Body of pancreas (tissue), 4 donors: ENCODE measurements around the gene IDUA. TPM values are rescaled to one million over a fixed set of nuclear protein-coding genes. Genes with fewer than 3 reads are reported as not detected.

Source experiments
- ATAC-seq: fragments of 150-250 bp; one replicate; pipeline ENCODE4 v1.9.1; 2016
- DNase-seq, 4 donors: peaks; one replicate each; pipeline ENCODE4 v3.0.0-alpha.2; 2019
- H3K27ac ChIP-seq, 4 donors: fragments of 200-600 bp; sonication (generic); 1 replicate in 3 of 4; 2 replicates in 1 of 4; pipeline versions ENCODE4 v1.5.1 to v1.6.1; 2016 to 2019; ENCODE audit warnings: mild to moderate bottlenecking in 1 of 4, mixed read lengths in 1 of 4, moderate library complexity in 1 of 4
- H3K27me3 ChIP-seq, 2 donors: fragments of 200-600 bp; sonication (generic); one replicate each; pipeline ENCODE4 v1.6.0; 2016; ENCODE audit warnings: mild to moderate bottlenecking in 1 of 2
- H3K36me3 ChIP-seq, 2 donors: fragments of 200-600 bp; sonication (generic); replicated peaks in 1 of 2; 2 replicates each; pipeline ENCODE4 v1.5.1; 2016; ENCODE audit warnings: low read depth in 2 of 2; ENCODE audit not compliant: insufficient read depth in 1 of 2
- H3K4me1 ChIP-seq: fragments of 200-600 bp; sonication (generic); one replicate; pipeline ENCODE4 v1.6.0; 2016
- H3K4me3 ChIP-seq, 2 donors: fragments of 200-600 bp; sonication (generic); 1 replicate in 1 of 2; 2 replicates in 1 of 2; pipeline ENCODE4 v1.5.1; 2016 to 2019
- H3K9me3 ChIP-seq, 3 donors: fragments of 200-600 bp; sonication (generic); 1 replicate in 2 of 3; 2 replicates in 1 of 3; pipeline ENCODE4 v1.5.1; 2016
- CTCF ChIP-seq, 7 experiments: fragments of 450-650 bp in 4 of 7; fragments of 200-600 bp in 3 of 7; sonication (generic) in 3 of 7; IDR thresholded peaks; one replicate each; pipeline ENCODE4 v1.5.1; 2016 to 2019; ENCODE audit warnings: antibody characterized with exemption in 7 of 7
- POLR2A ChIP-seq, 3 donors: fragments of 450-650 bp; IDR thresholded peaks; one replicate each; pipeline ENCODE4 v1.6.1; 2016; ENCODE audit warnings: antibody characterized with exemption in 3 of 3, mild to moderate bottlenecking in 2 of 3
- WGBS, 2 donors: methylation state at CpG; one replicate each; pipeline ENCODE4 v1.1.5; 2017; 5-methylcytosine and 5-hydroxymethylcytosine counted together
- intact Hi-C: fragments of 100-400 bp; cut with DNase I; formaldehyde crosslinking; loops from one replicate; pipeline ENCODE4 v1.15.1; 2023
- total RNA-seq, 2 donors: library from RNA; depleted of rRNA; stranded (reverse); fragments of >200 nt; gene quantifications; one replicate each; pipeline ENCODE4 v1.1.0, GENCODE V29; 2016

The IDUA gene
- total RNA-seq, 2 donors from 2014 or later: 30.0 to 37.6 TPM

DNA sequence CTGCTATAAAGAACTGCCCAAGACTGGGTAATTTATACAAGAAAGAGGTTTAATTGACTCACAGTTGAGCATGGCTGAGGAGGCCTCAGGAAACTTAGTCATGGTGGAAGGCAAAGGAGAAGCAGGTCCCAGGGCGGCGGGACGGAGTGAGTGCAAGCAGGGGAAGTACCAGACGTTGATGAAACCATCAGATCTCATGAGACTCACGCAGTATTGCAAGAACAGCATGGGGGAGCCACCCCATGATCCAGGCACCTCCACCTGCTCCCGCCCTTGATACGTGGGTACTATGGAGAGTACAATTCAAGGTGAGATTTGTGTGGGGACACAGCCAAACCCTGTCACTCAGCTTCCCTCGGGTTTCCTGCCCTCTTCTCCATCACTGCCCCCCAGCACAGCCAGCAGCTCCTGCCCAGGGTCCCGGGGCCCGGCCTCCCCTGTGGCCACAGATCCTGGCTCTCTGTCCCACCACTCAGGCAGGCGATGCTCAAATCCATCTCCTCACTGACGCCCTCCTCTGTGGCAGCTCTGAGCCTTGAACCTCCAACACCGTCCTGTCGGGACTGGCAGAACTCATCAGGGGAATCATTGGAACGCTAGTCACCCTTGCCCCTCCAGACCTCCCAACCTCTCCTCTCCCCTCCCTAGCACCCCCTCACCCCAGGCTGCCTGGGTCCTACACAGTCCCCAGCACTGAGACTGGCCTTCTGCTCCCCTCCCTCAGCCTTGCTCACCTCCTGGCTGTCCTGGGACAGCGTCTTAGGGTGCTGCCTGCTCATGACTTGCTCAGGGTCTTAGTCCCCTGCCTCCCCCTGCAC is 62.1 kb downstream of the IDUA start:
- Histone ChIP-seq H3K4me1 (peaks cover 34% of the 10 kb centered on the region), H3K27me3 (peaks cover 0 to 3% of the 10 kb centered on the region in 2 donors), H3K9me3 (no peaks in the 10 kb centered on the region), H3K4me3 (no peak overlapping the region), H3K27ac (no peak overlapping the region), H3K36me3 (no peaks in the 10 kb centered on the region)
- DNase-seq (peak in 2 of 4 donors; percentile 5), ATAC-seq (no peak)
- WGBS, 2 donors: 78% methylated on average over 13 to 16 of the region's 16 CpGs
- TF ChIP-seq POLR2A (IDR thresholded peaks at IDR 0.05): no peak
- no peak for TF ChIP-seq CTCF (IDR thresholded peaks at IDR 0.05)
- intact Hi-C loops: no loop called here

GRCh38 chr4:1049591-1049905 is 62.7 kb downstream of the IDUA start:
- Histone ChIP-seq H3K4me1 (peaks cover 33% of the 10 kb centered on the region), H3K9me3 (no peaks in the 10 kb centered on the region), H3K27me3 (peaks cover 0 to 3% of the 10 kb centered on the region in 2 donors), H3K4me3 (no peak overlapping the region), H3K36me3 (no peaks in the 10 kb centered on the region), H3K27ac (no peak overlapping the region)
- ATAC-seq (no peak), DNase-seq (peak in 3 of 4 donors; percentile 1 to 17 (median 5))
- intact Hi-C loops: no loop called here
- WGBS, 2 donors: 67 to 73% methylated on average over 14 to 21 of the region's 21 CpGs
- TF ChIP-seq POLR2A (IDR thresholded peaks at IDR 0.05) (no peak), CTCF (IDR thresholded peaks at IDR 0.05) (no peak)

DNA sequence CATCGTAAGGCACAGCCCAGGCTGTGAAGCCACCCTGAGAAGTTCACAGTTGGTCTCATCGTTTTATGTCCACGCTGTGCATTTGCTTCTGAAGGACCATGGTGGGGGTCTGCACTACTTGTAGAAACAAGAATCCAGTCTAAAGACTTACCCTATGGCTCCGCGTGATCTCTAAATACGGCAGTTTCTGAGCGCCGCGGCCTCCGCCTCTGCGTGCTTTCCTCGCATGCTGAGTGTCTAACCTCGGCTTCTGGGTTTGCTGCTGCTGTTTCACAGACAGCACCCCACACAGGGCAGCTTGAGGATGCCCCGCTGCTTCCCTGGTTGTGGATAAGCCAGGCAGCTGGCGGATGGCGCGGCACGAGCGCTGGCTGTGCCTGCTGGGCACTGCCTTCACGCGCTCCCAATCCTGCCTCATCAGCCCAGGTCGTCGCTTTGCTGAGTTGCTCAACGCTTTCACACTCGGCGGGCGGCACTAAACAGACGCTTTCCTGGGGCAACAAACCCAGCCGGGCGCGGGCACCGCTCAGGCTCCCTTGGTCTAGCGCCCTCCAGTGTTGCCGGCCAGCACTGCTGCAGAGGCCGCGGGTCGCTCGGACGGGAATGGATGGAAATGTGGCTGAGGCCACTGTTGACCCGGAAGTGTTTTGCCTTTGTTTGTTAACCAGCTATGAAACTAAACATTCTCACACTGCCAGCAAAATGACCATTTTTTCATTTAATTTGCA is 63.8 kb downstream of the IDUA start:
- H3K27ac ChIP-seq: no peak overlapping the region
- H3K9me3 ChIP-seq: no peaks in the 10 kb centered on the region
- no peak for ATAC-seq
- WGBS, 2 donors: 72 to 78% methylated on average over 27 to 40 of the region's 40 CpGs
- H3K4me3 ChIP-seq: no peak overlapping the region
- peaks cover 26% of the 10 kb centered on the region for H3K4me1 ChIP-seq
- peak in 2 of 4 donors; percentile 8 to 19 for DNase-seq
- H3K36me3 ChIP-seq: no peaks in the 10 kb centered on the region
- intact Hi-C loops: no loop called here
- H3K27me3 ChIP-seq: no peaks in the 10 kb centered on the region
- TF ChIP-seq POLR2A (IDR thresholded peaks at IDR 0.05) (no peak), CTCF (IDR thresholded peaks at IDR 0.05) (peak in 2 of 7 experiments; percentile 10 to 24)

GRCh38 chr4:1051472-1051871 is 64.6 kb downstream of the IDUA start:
- no peak for ATAC-seq
- no peaks in the 10 kb centered on the region for H3K36me3 ChIP-seq
- intact Hi-C loops: no loop called here
- peaks cover 25% of the 10 kb centered on the region for H3K4me1 ChIP-seq
- H3K27ac ChIP-seq: no peak overlapping the region
- no peak overlapping the region for H3K4me3 ChIP-seq
- WGBS, 2 donors: 74 to 80% methylated on average over 9 of the region's 9 CpGs
- TF ChIP-seq CTCF (IDR thresholded peaks at IDR 0.05): no peak
- TF ChIP-seq POLR2A (IDR thresholded peaks at IDR 0.05): no peak
- no peaks in the 10 kb centered on the region for H3K9me3 ChIP-seq
- H3K27me3 ChIP-seq: no peaks in the 10 kb centered on the region
- no peak for DNase-seq
